COR-L47 (cell line): ENCODE results near the gene KIF3B.
"Not testable (repeated sequence)": the region's sequence is repeated elsewhere in the genome, so short reads cannot be mapped to it uniquely, and the experiment has no call there.

Source experiments
- DNase-seq: peaks from one replicate; lab custom pipeline; 2025; lab: John Stamatoyannopoulos, UW

Gene KIF3B

GRCh38 chr20:32277361-32278198 is at the start of gene KIF3B:
Gene KIF3B, plus strand, starts transcription at chr20:32277651. Its CDS starts 32,127 bp downstream, at chr20:32309778.
- DNase-seq: peak; percentile 82

GRCh38 chr20:32227744-32228688 is 49.4 kb upstream of the KIF3B start:
- DNase-seq: no peak

- no peak for DNase-seq
Observed at GRCh38 chr20:32229251-32229747, 48.2 kb upstream of the KIF3B start.

GRCh38 chr20:32230707-32231106 is 46.7 kb upstream of the KIF3B start:
- DNase-seq: no peak

- no peak for DNase-seq
Observed at GRCh38 chr20:32231245-32231644, 46.2 kb upstream of the KIF3B start.

GRCh38 chr20:32231847-32232246 is 45.6 kb upstream of the KIF3B start:
- no peak for DNase-seq

GRCh38 chr20:32232326-32232886 is 45.0 kb upstream of the KIF3B start:
- no peak for DNase-seq

GRCh38 chr20:32233286-32233685 is 44.2 kb upstream of the KIF3B start:
- DNase-seq: no peak

GRCh38 chr20:32234135-32234808 is 43.2 kb upstream of the KIF3B start:
- no peak for DNase-seq

- DNase-seq: no peak
Observed at GRCh38 chr20:32235331-32236047, 42.0 kb upstream of the KIF3B start.

GRCh38 chr20:32236048-32236533 is 41.4 kb upstream of the KIF3B start:
- DNase-seq: no peak

- no peak for DNase-seq
Observed at GRCh38 chr20:32236819-32237218, 40.6 kb upstream of the KIF3B start.

GRCh38 chr20:32237419-32237818 is 40.0 kb upstream of the KIF3B start:
- no peak for DNase-seq

- DNase-seq: no peak
Observed at GRCh38 chr20:32238483-32239425, 38.7 kb upstream of the KIF3B start.

GRCh38 chr20:32240205-32240604 is 37.2 kb upstream of the KIF3B start:
- no peak for DNase-seq

- DNase-seq: no peak
Observed at GRCh38 chr20:32241807-32242206, 35.6 kb upstream of the KIF3B start.

GRCh38 chr20:32244150-32244823 is 33.2 kb upstream of the KIF3B start:
- no peak for DNase-seq

GRCh38 chr20:32244959-32245358 is 32.5 kb upstream of the KIF3B start:
- DNase-seq: no peak

- not testable (repeated sequence) for DNase-seq
Observed at GRCh38 chr20:32246208-32246607, 31.2 kb upstream of the KIF3B start.
